Mesenchymal stem cell (in vitro differentiated cells and primary cell): ENCODE data around the gene FADS3.

Experiments
- DNase-seq: peaks from one replicate; pipeline ENCODE4 v3.0.0-alpha.2; 2013
- H2AFZ ChIP-seq: one replicate; pipeline ENCODE4 v1.6.1; 2013; ENCODE audit warnings: low read depth, mild to moderate bottlenecking, control low read depth, inconsistent platforms, low read length, moderate library complexity
- H2AK5ac ChIP-seq: 2 replicates; pipeline ENCODE4 v1.6.1; 2013; ENCODE audit warnings: low read length, moderate library complexity, mild to moderate bottlenecking, inconsistent platforms; ENCODE audit not compliant: severe bottlenecking
- H2BK120ac ChIP-seq: one replicate; pipeline ENCODE4 v1.6.1; 2013; ENCODE audit warnings: low read depth, mild to moderate bottlenecking, inconsistent platforms, low read length, moderate library complexity
- H2BK12ac ChIP-seq, 2 experiments: one replicate each; pipeline ENCODE4 v1.6.1; 2013; ENCODE audit warnings: inconsistent platforms in 2 of 2, low read length in 2 of 2, mild to moderate bottlenecking in 2 of 2, moderate library complexity in 2 of 2, control low read depth in 1 of 2
- H2BK15ac ChIP-seq: one replicate; pipeline ENCODE4 v1.6.1; 2013; ENCODE audit warnings: mild to moderate bottlenecking, low read depth, inconsistent platforms; ENCODE audit not compliant: poor library complexity, severe bottlenecking
- H2BK5ac ChIP-seq: 2 replicates; pipeline ENCODE4 v1.6.1; 2013; ENCODE audit warnings: low read depth, mild to moderate bottlenecking, low read length, control low read depth, inconsistent platforms; ENCODE audit not compliant: poor library complexity, severe bottlenecking
- H3K14ac ChIP-seq, 2 experiments: one replicate each; pipeline ENCODE4 v1.6.1; 2013; ENCODE audit warnings: inconsistent platforms in 2 of 2, low read length in 2 of 2, control low read depth in 1 of 2, mild to moderate bottlenecking in 1 of 2, moderate library complexity in 1 of 2
- H3K18ac ChIP-seq, 2 experiments: one replicate each; pipeline ENCODE4 v1.6.1; 2013; ENCODE audit warnings: inconsistent platforms in 2 of 2, low read length in 2 of 2, control low read depth in 1 of 2, low read depth in 1 of 2, mild to moderate bottlenecking in 1 of 2
- H3K23ac ChIP-seq, 2 experiments: one replicate each; pipeline ENCODE4 v1.6.1; 2013; ENCODE audit warnings: inconsistent platforms in 2 of 2, low read length in 2 of 2, mild to moderate bottlenecking in 2 of 2, moderate library complexity in 2 of 2, control low read depth in 1 of 2
- H3K27ac ChIP-seq: 2 replicates; pipeline ENCODE4 v1.5.1; 2013; ENCODE audit warnings: mild to moderate bottlenecking, moderate library complexity, low read length, control low read depth, inconsistent platforms; ENCODE audit not compliant: poor library complexity, severe bottlenecking
- H3K27me3 ChIP-seq, 2 experiments: 2 replicates each; pipeline versions ENCODE4 v1.6.1 to v1.7.0; 2013; ENCODE audit warnings: low read length in 2 of 2, mild to moderate bottlenecking in 2 of 2, moderate library complexity in 2 of 2, control low read depth in 1 of 2, inconsistent platforms in 1 of 2; ENCODE audit not compliant: control insufficient read depth in 1 of 2, insufficient read depth in 1 of 2
- H3K36me3 ChIP-seq, 2 experiments: 2 replicates each; pipeline versions ENCODE4 v1.6.1 to v1.7.0; 2013; ENCODE audit warnings: low read length in 2 of 2, control low read depth in 1 of 2, inconsistent platforms in 1 of 2, low read depth in 1 of 2, mild to moderate bottlenecking in 1 of 2; ENCODE audit not compliant: insufficient read depth in 2 of 2, control insufficient read depth in 1 of 2
- H3K4ac ChIP-seq, 2 experiments: one replicate each; pipeline ENCODE4 v1.6.1; 2013; ENCODE audit warnings: inconsistent platforms in 2 of 2, low read length in 2 of 2, mild to moderate bottlenecking in 2 of 2, moderate library complexity in 2 of 2, control low read depth in 1 of 2, low read depth in 1 of 2
- H3K4me1 ChIP-seq: 2 replicates; pipeline ENCODE4 v1.6.1; 2013; ENCODE audit warnings: low read depth, low read length, control low read depth; ENCODE audit not compliant: control insufficient read depth, insufficient read depth
- H3K4me2 ChIP-seq: 2 replicates; pipeline ENCODE4 v1.6.1; 2013; ENCODE audit warnings: low read length, mild to moderate bottlenecking, inconsistent platforms; ENCODE audit not compliant: poor library complexity, severe bottlenecking
- H3K4me3 ChIP-seq, 2 experiments: 2 replicates each; pipeline versions ENCODE4 v1.5.1 to v1.7.0; 2013; ENCODE audit warnings: low read length in 2 of 2, mild to moderate bottlenecking in 2 of 2, control low read depth in 1 of 2, low read depth in 1 of 2; ENCODE audit not compliant: insufficient read depth in 1 of 2
- H3K79me1 ChIP-seq: replicated peaks from 2 replicates; pipeline ENCODE4 v1.6.1; 2013; ENCODE audit warnings: mild to moderate bottlenecking, control low read depth, low read length, inconsistent platforms; ENCODE audit not compliant: poor library complexity, severe bottlenecking
- H3K9ac ChIP-seq: 2 replicates; pipeline ENCODE4 v1.7.0; 2013; ENCODE audit warnings: mild to moderate bottlenecking, low read length, moderate library complexity
- H3K9me3 ChIP-seq: 2 replicates; pipeline ENCODE4 v1.7.0; 2013; ENCODE audit warnings: mild to moderate bottlenecking, low read length; ENCODE audit not compliant: control insufficient read depth
- H4K8ac ChIP-seq: one replicate; pipeline ENCODE4 v1.6.1; 2013; ENCODE audit warnings: inconsistent platforms, mild to moderate bottlenecking, low read length, moderate library complexity
- H4K91ac ChIP-seq: one replicate; pipeline ENCODE4 v1.6.1; 2013; ENCODE audit warnings: mild to moderate bottlenecking, low read length, inconsistent platforms
- WGBS: methylation state at CpG from one replicate; pipeline ENCODE4 v1.1.7; 2013; ENCODE audit warnings: mixed read lengths; 5-methylcytosine and 5-hydroxymethylcytosine counted together

Gene FADS3

DNA sequence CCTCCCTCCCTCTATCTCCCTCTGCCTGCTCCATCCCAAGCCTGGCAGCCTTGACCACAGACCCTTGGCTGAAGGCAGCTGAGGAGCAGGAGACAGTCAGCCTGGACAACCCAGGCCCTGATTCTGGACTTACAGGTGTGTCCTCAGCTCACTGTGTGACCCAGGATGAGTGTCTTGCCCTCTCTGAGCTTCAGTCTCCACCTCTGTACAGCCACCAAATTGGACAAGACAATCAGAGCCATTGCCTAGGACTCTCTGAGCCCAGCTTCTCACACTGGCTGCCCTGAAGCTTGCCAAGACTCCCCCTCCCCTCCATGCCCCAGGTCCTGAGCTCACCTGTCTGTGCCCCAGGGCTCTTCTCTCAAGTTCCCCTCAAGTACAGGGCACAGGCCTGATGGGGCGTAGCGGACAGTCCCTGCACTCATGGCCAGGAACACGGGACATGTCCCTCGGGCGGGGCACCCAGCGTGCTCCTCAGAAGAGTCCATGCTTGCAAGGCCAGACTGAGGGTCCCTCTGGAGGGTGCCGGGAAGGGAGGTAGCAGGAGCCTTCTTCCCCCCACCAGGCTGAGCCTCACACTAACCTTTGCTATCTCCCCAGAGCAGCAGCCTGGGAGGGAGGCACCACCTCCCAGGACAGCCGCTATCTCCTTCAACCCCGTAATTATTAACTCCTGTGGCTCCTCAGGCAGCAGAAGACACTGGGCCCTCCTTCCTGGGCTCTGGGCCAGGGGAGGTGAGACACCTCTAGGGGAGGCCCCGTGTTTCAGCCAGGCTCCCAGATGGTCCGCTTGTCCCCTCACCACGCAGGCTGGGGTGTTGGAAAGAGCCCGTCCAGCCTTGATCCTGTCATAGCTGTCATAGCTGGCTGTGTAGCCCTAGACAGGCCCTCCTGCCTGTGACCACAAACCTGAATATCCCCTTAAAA, 28.6 kb upstream of the FADS3 start:
- Histone ChIP-seq H3K27ac (no peak overlapping the region), H3K4me1 (peaks cover 37% of the 10 kb centered on the region), H3K27me3 (peaks cover 0 to 47% of the 10 kb centered on the region in 2 experiments), H4K91ac (no peak overlapping the region), H2BK5ac (no peak overlapping the region), H2BK12ac (peak overlapping the region in 1 of 2 experiments; percentile 80), H3K36me3 (no peaks in the 10 kb centered on the region), H2AK5ac (no peak overlapping the region), H3K79me1 (no peaks in the 10 kb centered on the region), H3K23ac (no peak overlapping the region), H3K4me2 (no peak overlapping the region), H3K4me3 (no peak overlapping the region), H2BK15ac (no peak overlapping the region), H3K4ac (no peak overlapping the region), H3K18ac (peak overlapping the region in 1 of 2 experiments; percentile 59), H3K14ac (peak overlapping the region in 1 of 2 experiments; percentile 67), H3K9ac (no peak overlapping the region), H2AFZ (no peak overlapping the region), H4K8ac (no peak overlapping the region), H2BK120ac (no peak overlapping the region), H3K9me3 (no peaks in the 10 kb centered on the region)
- 75% methylated on average over 13 of the region's 13 CpGs for WGBS
- DNase-seq = no peak

DNA sequence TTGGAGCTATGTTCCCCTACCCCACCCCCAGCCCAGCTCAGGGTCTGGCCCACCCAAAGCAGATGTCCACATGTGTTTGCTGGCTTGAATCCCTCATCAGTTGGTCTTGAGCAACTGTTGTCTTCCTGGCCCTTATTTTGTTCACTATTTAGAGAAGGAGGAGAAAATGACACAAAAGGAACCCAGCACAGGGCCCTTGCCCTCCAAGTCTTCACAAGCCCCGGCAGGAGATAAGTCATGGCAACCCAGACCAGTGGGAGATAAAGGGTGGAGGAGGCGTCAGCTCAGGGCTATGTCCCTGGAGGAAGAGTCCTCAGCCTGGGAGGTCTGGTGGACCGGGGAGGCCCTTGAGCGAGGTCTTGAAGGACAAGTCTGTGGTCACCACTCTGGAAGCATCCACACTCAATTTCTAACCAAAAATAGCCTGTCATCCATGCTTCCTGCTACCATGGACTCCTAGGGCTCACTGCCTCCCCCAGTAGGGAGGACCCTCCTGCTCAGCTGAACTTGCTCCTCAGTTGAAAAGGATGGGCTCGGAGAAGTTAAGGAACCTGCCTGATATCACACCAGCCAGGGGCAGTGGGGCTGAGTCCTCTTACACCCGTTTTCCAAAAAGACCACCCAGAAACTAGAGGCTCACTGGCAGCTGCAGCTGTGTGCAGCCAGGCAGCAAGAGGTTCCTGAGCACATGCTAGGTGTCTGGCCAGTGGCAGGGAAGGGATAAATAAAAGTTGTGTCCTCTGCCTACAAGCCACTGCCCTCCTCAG, 27.8 kb upstream of the FADS3 start:
- Histone ChIP-seq H3K9me3 (no peaks in the 10 kb centered on the region), H3K27ac (no peak overlapping the region), H3K23ac (no peak overlapping the region), H2AFZ (no peak overlapping the region), H2BK15ac (no peak overlapping the region), H3K4ac (no peak overlapping the region), H4K91ac (no peak overlapping the region), H3K9ac (no peak overlapping the region), H2AK5ac (no peak overlapping the region), H3K4me3 (no peak overlapping the region), H2BK5ac (no peak overlapping the region), H3K79me1 (no peaks in the 10 kb centered on the region), H2BK120ac (no peak overlapping the region), H3K4me1 (peaks cover 37% of the 10 kb centered on the region), H4K8ac (no peak overlapping the region), H3K14ac (no peak overlapping the region), H3K4me2 (no peak overlapping the region), H3K18ac (peak overlapping the region in 1 of 2 experiments; percentile 59), H2BK12ac (peak overlapping the region in 1 of 2 experiments; percentile 80), H3K36me3 (no peaks in the 10 kb centered on the region), H3K27me3 (peaks cover 0 to 51% of the 10 kb centered on the region in 2 experiments)
- DNase-seq = no peak
- 86% methylated on average over 6 of the region's 6 CpGs for WGBS

DNA sequence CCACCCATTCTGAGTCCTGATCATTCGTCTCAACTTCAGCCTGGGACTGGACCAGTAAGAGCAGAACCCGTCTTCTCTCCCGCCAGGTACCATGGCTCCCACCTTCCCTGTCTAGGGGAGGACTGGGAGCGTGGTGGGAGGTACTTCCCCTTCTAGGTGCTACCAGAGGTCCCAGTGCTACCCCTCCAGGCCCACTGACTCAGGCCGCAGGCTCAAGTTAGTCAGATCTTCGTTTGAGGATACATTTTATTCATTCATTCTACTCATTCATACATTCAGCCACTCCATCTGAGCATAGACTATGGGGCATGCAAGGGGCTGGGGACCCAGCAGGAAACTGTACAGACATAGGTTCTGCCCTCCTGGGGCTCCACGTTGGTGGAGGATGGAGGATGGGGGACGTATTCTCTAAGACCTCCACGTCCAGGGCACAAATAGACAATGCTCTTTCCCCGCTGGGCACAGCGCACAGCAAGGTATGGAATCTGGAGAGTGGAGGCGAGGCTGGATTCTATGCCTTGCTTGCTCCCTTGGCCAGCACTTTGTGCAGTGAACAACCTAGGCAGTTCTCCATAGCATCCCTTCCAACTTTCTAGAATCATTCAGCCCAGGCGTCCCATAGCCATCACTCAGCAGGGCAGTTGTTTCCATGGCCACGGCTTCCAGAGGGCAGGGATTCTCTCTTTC, 27.0 kb upstream of the FADS3 start:
- H3K18ac ChIP-seq = peak overlapping the region in 1 of 2 experiments; percentile 1
- H2BK5ac ChIP-seq = no peak overlapping the region
- H3K14ac ChIP-seq = no peak overlapping the region
- no peak overlapping the region for H2BK12ac ChIP-seq
- no peak for DNase-seq
- peak overlapping the region; percentile 81 for H3K9ac ChIP-seq
- peak overlapping the region; percentile 4 for H2BK15ac ChIP-seq
- H2AFZ ChIP-seq = no peak overlapping the region
- peaks cover 31% of the 10 kb centered on the region for H3K4me1 ChIP-seq
- H4K8ac ChIP-seq = no peak overlapping the region
- no peak overlapping the region for H3K4ac ChIP-seq
- H3K79me1 ChIP-seq = no peaks in the 10 kb centered on the region
- peaks cover 0 to 52% of the 10 kb centered on the region in 2 experiments for H3K27me3 ChIP-seq
- H3K27ac ChIP-seq = no peak overlapping the region
- no peak overlapping the region for H3K4me2 ChIP-seq
- H3K9me3 ChIP-seq = no peaks in the 10 kb centered on the region
- no peaks in the 10 kb centered on the region for H3K36me3 ChIP-seq
- peak overlapping the region; percentile 47 for H4K91ac ChIP-seq
- H3K4me3 ChIP-seq = peak overlapping the region in 1 of 2 experiments; percentile 83
- 86% methylated on average over 14 of the region's 14 CpGs for WGBS
- H3K23ac ChIP-seq = no peak overlapping the region
- no peak overlapping the region for H2BK120ac ChIP-seq
- H2AK5ac ChIP-seq = no peak overlapping the region
